GM18505 (cell line): Measurements from ENCODE around the gene FFAR3.

Experiments
- ATAC-seq: cut with Tn5 transposase; IDR thresholded peaks from one replicate; pipeline ENCODE4 v1.9.1; 2021; ENCODE audit not compliant: unreplicated experiment
- POLR2A ChIP-seq: IDR thresholded peaks from 4 replicates; pipeline ENCODE4 v1.6.1; 2011; ENCODE audit warnings: borderline replicate concordance; ENCODE audit not compliant: insufficient read depth, insufficient read length; ENCODE audit errors: extremely low read depth

FFAR3 gene

GRCh38 chr19:35357867-35358573 lies at the start of gene FFAR3:
Gene FFAR3, plus strand, starts transcription at chr19:35358460. Its CDS starts 431 bp downstream, at chr19:35358891.
- no peak for TF ChIP-seq POLR2A

GRCh38 chr19:35308910-35309309 lies 49.4 kb upstream of the FFAR3 start:
- TF ChIP-seq POLR2A = no peak
- no peak for ATAC-seq

More at GRCh38 chr19:35357867-35358573, at the start of gene FFAR3:
- no peak for ATAC-seq

- TF ChIP-seq POLR2A = no peak
- no peak for ATAC-seq
These were observed 48.6 kb upstream of the FFAR3 start for GRCh38 chr19:35309481-35310279.

- TF ChIP-seq POLR2A = no peak
- ATAC-seq = no peak
These were observed 47.9 kb upstream of the FFAR3 start for GRCh38 chr19:35310331-35310730.

- ATAC-seq = no peak
- TF ChIP-seq POLR2A = no peak
These were observed 47.3 kb upstream of the FFAR3 start for GRCh38 chr19:35310811-35311465.

GRCh38 chr19:35311901-35312665 lies 46.2 kb upstream of the FFAR3 start:
- ATAC-seq = no peak
- no peak for TF ChIP-seq POLR2A

- TF ChIP-seq POLR2A = no peak
- no peak for ATAC-seq
These were observed 44.7 kb upstream of the FFAR3 start for GRCh38 chr19:35313587-35313986.

GRCh38 chr19:35314031-35314430 lies 44.2 kb upstream of the FFAR3 start:
- ATAC-seq = no peak

GRCh38 chr19:35314858-35315470 lies 43.3 kb upstream of the FFAR3 start:
- no peak for ATAC-seq
- TF ChIP-seq POLR2A = no peak

More at GRCh38 chr19:35314031-35314430, 44.2 kb upstream of the FFAR3 start:
- no peak for TF ChIP-seq POLR2A

GRCh38 chr19:35315883-35316282 lies 42.4 kb upstream of the FFAR3 start:
- ATAC-seq = no peak
- TF ChIP-seq POLR2A = no peak

- no peak for ATAC-seq
- no peak for TF ChIP-seq POLR2A
These were observed 41.7 kb upstream of the FFAR3 start for GRCh38 chr19:35316560-35316959.

GRCh38 chr19:35317464-35318043 lies 40.7 kb upstream of the FFAR3 start:
- no peak for ATAC-seq
- TF ChIP-seq POLR2A = no peak
